BJ (cell line): ENCODE results near the gene ATG7. TPM values are rescaled to one million over a fixed set of nuclear protein-coding genes. Genes with fewer than 3 reads are reported as not detected.

ENCODE experiments used
- CTCF ChIA-PET: fragments of 350-600 bp; formaldehyde crosslinking; extraction: SDS; loops from one replicate; lab custom pipeline; 2021; ENCODE audit warnings: antibody characterized with exemption, inconsistent platforms; lab: Yijun Ruan, JAX
- POLR2A ChIA-PET: fragments of 300-600 bp; sonication (Branson Sonifier 250); formaldehyde crosslinking; extraction: SDS; loops from one replicate; lab custom pipeline; 2021; ENCODE audit warnings: antibody characterized with exemption; lab: Charles Lee
- DNase-seq: peaks from one replicate; pipeline ENCODE4 v3.0.0-alpha.2; 2011; ENCODE audit warnings: low read depth
- H3K27me3 ChIP-seq: 2 replicates; pipeline ENCODE4 v1.6.0; 2011; ENCODE audit warnings: low read length; ENCODE audit not compliant: control insufficient read depth, insufficient read depth
- H3K36me3 ChIP-seq: 2 replicates; pipeline ENCODE4 v1.5.1; 2011; ENCODE audit warnings: low read length; ENCODE audit not compliant: control insufficient read depth, insufficient read depth
- H3K4me3 ChIP-seq: 2 replicates; pipeline ENCODE4 v1.5.1; 2011; ENCODE audit warnings: low read depth, mild to moderate bottlenecking, control low read depth, low read length
- polyA plus RNA-seq: library from polyadenylated mRNA; depleted of rRNA; stranded (reverse); fragments of >200 nt; gene quantifications from 2 replicates; pipeline ENCODE4 v1.2.3, GENCODE V29; 2011
- TF ChIP-seq, protein P1 (sequence below): IDR thresholded peaks from 2 replicates; pipeline ENCODE4 v1.5.1; 2011; ENCODE audit warnings: low read depth, mild to moderate bottlenecking, control low read depth, inconsistent platforms, low read length, moderate library complexity; ENCODE audit not compliant: insufficient read depth

ATG7 gene
- polyA plus RNA-seq, 1 experiment = 26.2 TPM

DNA sequence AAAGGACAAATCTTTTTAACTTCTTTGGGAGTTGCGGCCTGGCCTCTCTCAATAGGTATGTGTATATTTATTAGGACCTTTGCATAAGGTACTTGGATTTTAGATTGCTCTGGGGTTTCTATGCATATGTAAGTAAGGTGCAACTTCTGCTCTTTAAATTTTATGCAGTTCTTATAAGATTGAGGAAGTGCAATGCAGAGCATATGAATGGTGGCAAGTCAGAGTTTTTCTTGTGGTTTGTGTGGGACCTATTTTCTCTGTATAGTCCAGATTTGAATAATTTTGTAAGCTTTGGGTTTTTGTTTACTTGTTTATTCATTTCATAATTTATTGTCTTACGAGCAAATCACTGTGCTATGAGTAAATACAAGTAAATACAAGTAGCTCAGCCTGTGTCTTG, 101.5 kb downstream of the ATG7 start:
- no peak for DNase-seq
- TF ChIP-seq, protein P1, sequence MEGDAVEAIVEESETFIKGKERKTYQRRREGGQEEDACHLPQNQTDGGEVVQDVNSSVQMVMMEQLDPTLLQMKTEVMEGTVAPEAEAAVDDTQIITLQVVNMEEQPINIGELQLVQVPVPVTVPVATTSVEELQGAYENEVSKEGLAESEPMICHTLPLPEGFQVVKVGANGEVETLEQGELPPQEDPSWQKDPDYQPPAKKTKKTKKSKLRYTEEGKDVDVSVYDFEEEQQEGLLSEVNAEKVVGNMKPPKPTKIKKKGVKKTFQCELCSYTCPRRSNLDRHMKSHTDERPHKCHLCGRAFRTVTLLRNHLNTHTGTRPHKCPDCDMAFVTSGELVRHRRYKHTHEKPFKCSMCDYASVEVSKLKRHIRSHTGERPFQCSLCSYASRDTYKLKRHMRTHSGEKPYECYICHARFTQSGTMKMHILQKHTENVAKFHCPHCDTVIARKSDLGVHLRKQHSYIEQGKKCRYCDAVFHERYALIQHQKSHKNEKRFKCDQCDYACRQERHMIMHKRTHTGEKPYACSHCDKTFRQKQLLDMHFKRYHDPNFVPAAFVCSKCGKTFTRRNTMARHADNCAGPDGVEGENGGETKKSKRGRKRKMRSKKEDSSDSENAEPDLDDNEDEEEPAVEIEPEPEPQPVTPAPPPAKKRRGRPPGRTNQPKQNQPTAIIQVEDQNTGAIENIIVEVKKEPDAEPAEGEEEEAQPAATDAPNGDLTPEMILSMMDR = no peak
- Histone ChIP-seq H3K4me3 (no peak overlapping the region), H3K36me3 (peaks cover 1% of the 10 kb centered on the region; the same call in 1 of the 2 replicates), H3K27me3 (no peaks in the 10 kb centered on the region)
- ChIA-PET POLR2A (no interaction called here), CTCF (no interaction called here)

GRCh38 chr3:11375333-11376088, 103.3 kb downstream of the ATG7 start:
- POLR2A ChIA-PET = no interaction called here
- TF ChIP-seq, protein P1 = no peak
- DNase-seq = no peak
- CTCF ChIA-PET = no interaction called here
- Histone ChIP-seq H3K27me3 (no peaks in the 10 kb centered on the region), H3K36me3 (0 out of 2 replicates have a peak, but pooled peaks cover 1% of the 10 kb centered on the region), H3K4me3 (no peak overlapping the region)

- CTCF ChIA-PET = interaction anchor here (0.7 to 4.0 kb wide), 5 partner anchors 266 to 459 kb away, joined by 3 to 81 read pairs (median 4); partner anchors contain the start of gene VGLL4
- Histone ChIP-seq H3K4me3 (no peak overlapping the region), H3K36me3 (no peaks in the 10 kb centered on the region), H3K27me3 (no peaks in the 10 kb centered on the region)
- POLR2A ChIA-PET = no interaction called here
- TF ChIP-seq, protein P1 = no peak
- no peak for DNase-seq
Observed at GRCh38 chr3:11377719-11378118, 105.5 kb downstream of the ATG7 start.

- H3K36me3 ChIP-seq = no peaks in the 10 kb centered on the region
Observed at GRCh38 chr3:11379238-11379823, 107.1 kb downstream of the ATG7 start.

More at GRCh38 chr3:11379238-11379823, 107.1 kb downstream of the ATG7 start:
- H3K4me3 ChIP-seq = no peak overlapping the region
- H3K27me3 ChIP-seq = no peaks in the 10 kb centered on the region
- peak; percentile 15 for DNase-seq
- ChIA-PET POLR2A (no interaction called here), CTCF (interaction anchor here (0.5 to 4.0 kb wide), 41 partner anchors 9 to 1101 kb away, joined by 3 to 81 read pairs (median 5); partner anchors contain the start of genes TAMM41 and VGLL4)
- TF ChIP-seq, protein P1 = peak; percentile 49
